ENCODE data around the gene MANBA.
"Not testable (repeated sequence)": the region's sequence is repeated elsewhere in the genome, so short reads cannot be mapped to it uniquely, and the experiment has no call there.

The MANBA gene

GRCh38 chr4:102751941-102752340, 8.8 kb downstream of the MANBA start:
- H3K9ac ChIP-seq: no peak overlapping the region
- H3K4me2 ChIP-seq: no peak overlapping the region
- H4K20me1 ChIP-seq (ENCODE audit: insufficient read depth): no peaks in the 10 kb centered on the region
- H3K27ac ChIP-seq: no peak overlapping the region
- no peak for TF ChIP-seq CTCF (conservative IDR thresholded peaks at IDR 0.05; ENCODE audit: low read depth, low read length)
- no peaks in the 10 kb centered on the region for H3K27me3 ChIP-seq (ENCODE audit: insufficient read depth, low read depth)
- H3K79me2 ChIP-seq (ENCODE audit: insufficient read depth, low read depth): peaks cover 9% of the 10 kb centered on the region; the same call in 1 of the 2 replicates
- no peak overlapping the region for H2AFZ ChIP-seq (ENCODE audit: low read depth)
- H3K36me3 ChIP-seq (ENCODE audit: insufficient read depth): no peaks in the 10 kb centered on the region
- no peak overlapping the region for H3K4me3 ChIP-seq (IDR thresholded peaks at IDR 0.05; ENCODE audit: insufficient read depth, low read depth, low read length)
- peaks cover 36% of the 10 kb centered on the region for H3K4me1 ChIP-seq (ENCODE audit: low read depth, poor library complexity, severe bottlenecking)

DNA sequence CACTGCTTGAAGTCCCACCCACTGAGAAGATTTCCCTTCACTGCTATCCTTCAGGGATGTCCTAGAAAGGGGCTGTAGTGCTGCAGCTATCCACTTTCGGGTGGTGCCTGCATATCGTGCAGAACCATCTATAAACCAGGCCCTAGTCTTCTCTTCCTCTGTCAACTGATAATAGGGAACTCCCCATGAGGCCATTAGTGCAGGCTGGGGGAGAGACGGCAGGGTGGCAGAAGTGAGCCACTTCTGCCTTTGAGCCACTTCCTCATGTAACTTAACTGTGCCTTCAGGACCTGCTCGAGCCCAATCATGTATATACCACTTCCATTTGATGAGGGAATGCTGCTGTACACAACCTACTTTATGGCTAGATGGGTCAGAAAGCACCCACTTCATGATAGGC, 17.4 kb downstream of the MANBA start:
- not testable (repeated sequence) for H3K4me3 ChIP-seq (IDR thresholded peaks at IDR 0.05; ENCODE audit: insufficient read depth, low read depth, low read length); H3K79me2 ChIP-seq (ENCODE audit: insufficient read depth, low read depth); H3K27me3 ChIP-seq (ENCODE audit: insufficient read depth, low read depth); H3K9ac ChIP-seq; H3K4me2 ChIP-seq; H3K27ac ChIP-seq; H2AFZ ChIP-seq (ENCODE audit: low read depth); H3K36me3 ChIP-seq (ENCODE audit: insufficient read depth); H4K20me1 ChIP-seq (ENCODE audit: insufficient read depth)
- peaks cover 45% of the 10 kb centered on the region for H3K4me1 ChIP-seq (ENCODE audit: low read depth, poor library complexity, severe bottlenecking)

DNA sequence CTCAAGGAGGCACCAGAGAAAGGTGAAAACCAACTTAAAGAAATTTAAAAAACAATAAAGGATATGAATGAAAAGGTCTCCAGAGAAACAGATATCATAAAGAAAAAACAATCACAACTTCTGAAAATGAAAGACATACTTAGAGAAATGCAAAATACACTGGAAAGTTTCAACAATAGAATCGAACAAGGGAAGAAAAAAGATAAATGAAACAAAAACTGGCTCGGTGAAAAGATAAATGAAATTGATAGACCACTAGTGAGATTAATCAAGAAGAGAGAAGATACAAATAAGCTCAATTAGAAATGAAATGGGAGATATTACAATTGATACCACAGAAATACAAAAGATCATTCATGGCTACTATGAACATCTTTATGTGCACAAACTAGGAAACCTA, 22.0 kb downstream of the MANBA start:
- H3K79me2 ChIP-seq (ENCODE audit: insufficient read depth, low read depth); H3K4me1 ChIP-seq (ENCODE audit: low read depth, poor library complexity, severe bottlenecking); H3K27ac ChIP-seq; H3K4me3 ChIP-seq (IDR thresholded peaks at IDR 0.05; ENCODE audit: insufficient read depth, low read depth, low read length); H3K36me3 ChIP-seq (ENCODE audit: insufficient read depth); H3K9ac ChIP-seq; H2AFZ ChIP-seq (ENCODE audit: low read depth); H3K27me3 ChIP-seq (ENCODE audit: insufficient read depth, low read depth); H4K20me1 ChIP-seq (ENCODE audit: insufficient read depth); H3K4me2 ChIP-seq: not testable (repeated sequence)

GRCh38 chr4:102736636-102737549, 23.9 kb downstream of the MANBA start:
- no peak overlapping the region for H3K4me3 ChIP-seq (IDR thresholded peaks at IDR 0.05; ENCODE audit: insufficient read depth, low read depth, low read length)
- H3K36me3 ChIP-seq (ENCODE audit: insufficient read depth): no peaks in the 10 kb centered on the region
- H3K79me2 ChIP-seq (ENCODE audit: insufficient read depth, low read depth): no peaks in the 10 kb centered on the region
- H3K4me2 ChIP-seq: no peak overlapping the region
- no peak for TF ChIP-seq CTCF (conservative IDR thresholded peaks at IDR 0.05; ENCODE audit: low read depth, low read length)
- no peaks in the 10 kb centered on the region for H4K20me1 ChIP-seq (ENCODE audit: insufficient read depth)
- H2AFZ ChIP-seq (ENCODE audit: low read depth): no peak overlapping the region
- H3K27me3 ChIP-seq (ENCODE audit: insufficient read depth, low read depth): no peaks in the 10 kb centered on the region
- no peak overlapping the region for H3K9ac ChIP-seq
- H3K27ac ChIP-seq: no peak overlapping the region
- no peaks in the 10 kb centered on the region for H3K4me1 ChIP-seq (ENCODE audit: low read depth, poor library complexity, severe bottlenecking)

DNA sequence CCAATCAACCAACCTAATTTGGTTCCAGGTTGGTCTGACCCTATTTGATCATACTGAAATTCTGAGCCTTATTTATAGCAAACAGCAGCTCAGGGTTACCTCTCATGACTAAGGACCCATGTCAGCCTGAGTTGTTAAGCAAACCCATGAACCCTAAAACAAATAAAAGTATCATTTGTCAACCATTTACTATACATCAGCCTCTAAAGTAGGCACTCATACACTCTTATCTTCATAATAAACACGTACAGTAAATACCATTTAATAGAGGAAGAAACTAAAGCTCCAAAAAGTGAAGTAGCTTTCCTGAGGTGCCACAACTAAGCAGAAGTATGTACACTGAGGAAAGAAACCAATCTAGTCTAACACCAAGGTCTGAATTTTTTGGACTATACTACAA, 25.2 kb downstream of the MANBA start:
- Histone ChIP-seq H3K79me2 (ENCODE audit: insufficient read depth, low read depth) (no peaks in the 10 kb centered on the region), H3K4me2 (no peak overlapping the region), H3K36me3 (ENCODE audit: insufficient read depth) (no peaks in the 10 kb centered on the region), H3K27ac (no peak overlapping the region), H3K27me3 (ENCODE audit: insufficient read depth, low read depth) (no peaks in the 10 kb centered on the region), H3K9ac (no peak overlapping the region), H4K20me1 (ENCODE audit: insufficient read depth) (no peaks in the 10 kb centered on the region), H3K4me3 (IDR thresholded peaks at IDR 0.05; ENCODE audit: insufficient read depth, low read depth, low read length) (no peak overlapping the region), H3K4me1 (ENCODE audit: low read depth, poor library complexity, severe bottlenecking) (no peaks in the 10 kb centered on the region), H2AFZ (ENCODE audit: low read depth) (no peak overlapping the region)
- no peak for TF ChIP-seq CTCF (conservative IDR thresholded peaks at IDR 0.05; ENCODE audit: low read depth, low read length)
